ENCODE measurements around the gene OTOA. TPM values are rescaled to one million over a fixed set of nuclear protein-coding genes. Genes with fewer than 3 reads are reported as not detected.

The OTOA gene
- total and polyA plus RNA-seq, 2 of the 13 experiments (the other 11 are each of a cell fraction or from before 2014, with no cell fraction given), result 0.05 to 0.15 TPM

DNA sequence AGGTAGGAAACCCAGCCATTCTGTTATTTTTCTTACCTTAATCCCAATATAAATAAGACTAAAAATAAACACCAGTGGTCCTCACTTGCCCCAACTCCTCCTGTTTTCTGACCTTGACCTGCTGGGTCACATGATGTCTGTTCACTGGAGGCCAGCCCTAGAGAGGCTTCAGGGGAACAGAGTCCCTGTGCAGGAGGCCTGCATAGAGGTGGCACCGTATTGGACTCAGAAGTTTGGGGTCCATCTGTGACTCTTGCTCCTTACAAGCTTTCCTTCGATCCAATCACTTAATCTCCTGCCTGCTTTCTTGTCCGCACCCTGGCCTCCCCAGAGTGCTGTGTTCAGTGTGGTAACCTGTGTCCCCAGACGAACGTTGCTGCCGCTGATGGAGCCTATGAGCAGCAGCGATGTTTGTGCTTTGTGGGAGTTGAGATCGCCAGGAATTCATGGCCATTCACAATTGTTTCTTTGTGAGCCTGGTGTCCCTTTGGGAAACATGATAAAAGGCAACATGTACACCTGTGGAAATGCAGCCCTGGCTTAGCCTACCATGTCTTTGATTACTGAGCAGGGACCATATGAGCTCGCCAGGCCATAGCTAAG is 16.1 kb upstream of the OTOA start:
- Histone ChIP-seq H3K4me1 (ENCODE audit: insufficient read depth, low read length) (peaks cover 23% of the 10 kb centered on the region), H3K9me3 (ENCODE audit: low read length) (no peaks in the 10 kb centered on the region), H3K27ac (ENCODE audit: extremely low read length, insufficient read depth, low read length) (no peak overlapping the region), H3K9ac (ENCODE audit: insufficient read depth, low read depth, low read length) (no peak overlapping the region), H3K4me3 (replicated peaks in 1 of 3; ENCODE audit: insufficient read depth in 1 of 3, low read depth in 2 of 3, low read length in 3 of 3) (no peak overlapping the region), H3K36me3 (replicated peaks in 1 of 2; ENCODE audit: control insufficient read depth in 1 of 2, insufficient read depth in 2 of 2, low read length in 2 of 2) (peaks cover 4 to 9% of the 10 kb centered on the region in 2 experiments; a peak in 3 of 5 replicates), H3K4me2 (ENCODE audit: low read depth, low read length) (peak overlapping the region; percentile 13; the same call in 1 of the 2 replicates), H3K79me2 (ENCODE audit: insufficient read depth, low read length) (no peaks in the 10 kb centered on the region), H2AFZ (ENCODE audit: low read length) (no peak overlapping the region), H4K20me1 (ENCODE audit: insufficient read depth, low read length) (peaks cover 3% of the 10 kb centered on the region; the same call in 1 of the 2 replicates), H3K27me3 (ENCODE audit: control insufficient read depth in 1 of 2, insufficient read depth in 2 of 2, low read length in 2 of 2) (no peaks in the 10 kb centered on the region)
- in situ Hi-C loops (cut with HindIII; ENCODE audit: extremely low pct_ligation_motif_present, low pct_unique_long_range_greater_than_20kb) (no loop called here), intact Hi-C loops (cut with micrococcal nuclease; ENCODE audit: unreplicated experiment) (no loop called here)
- ChIA-PET CTCF (ENCODE audit: low intra/inter-chr PET ratio, low total read pairs) (no interaction called here), POLR2A (no interaction called here)
- WGBS (ENCODE audit: low lambda C conversion rate), result 81% methylated on average over 9 of the region's 9 CpGs
- FAIRE-seq (no peak), ATAC-seq (peak; percentile 65), DNase-seq (ENCODE audit: low spot score) (peak; percentile 45)
- BruUV-seq (replicated peaks), result no TSS peak
- TF ChIP-seq, protein P1, sequence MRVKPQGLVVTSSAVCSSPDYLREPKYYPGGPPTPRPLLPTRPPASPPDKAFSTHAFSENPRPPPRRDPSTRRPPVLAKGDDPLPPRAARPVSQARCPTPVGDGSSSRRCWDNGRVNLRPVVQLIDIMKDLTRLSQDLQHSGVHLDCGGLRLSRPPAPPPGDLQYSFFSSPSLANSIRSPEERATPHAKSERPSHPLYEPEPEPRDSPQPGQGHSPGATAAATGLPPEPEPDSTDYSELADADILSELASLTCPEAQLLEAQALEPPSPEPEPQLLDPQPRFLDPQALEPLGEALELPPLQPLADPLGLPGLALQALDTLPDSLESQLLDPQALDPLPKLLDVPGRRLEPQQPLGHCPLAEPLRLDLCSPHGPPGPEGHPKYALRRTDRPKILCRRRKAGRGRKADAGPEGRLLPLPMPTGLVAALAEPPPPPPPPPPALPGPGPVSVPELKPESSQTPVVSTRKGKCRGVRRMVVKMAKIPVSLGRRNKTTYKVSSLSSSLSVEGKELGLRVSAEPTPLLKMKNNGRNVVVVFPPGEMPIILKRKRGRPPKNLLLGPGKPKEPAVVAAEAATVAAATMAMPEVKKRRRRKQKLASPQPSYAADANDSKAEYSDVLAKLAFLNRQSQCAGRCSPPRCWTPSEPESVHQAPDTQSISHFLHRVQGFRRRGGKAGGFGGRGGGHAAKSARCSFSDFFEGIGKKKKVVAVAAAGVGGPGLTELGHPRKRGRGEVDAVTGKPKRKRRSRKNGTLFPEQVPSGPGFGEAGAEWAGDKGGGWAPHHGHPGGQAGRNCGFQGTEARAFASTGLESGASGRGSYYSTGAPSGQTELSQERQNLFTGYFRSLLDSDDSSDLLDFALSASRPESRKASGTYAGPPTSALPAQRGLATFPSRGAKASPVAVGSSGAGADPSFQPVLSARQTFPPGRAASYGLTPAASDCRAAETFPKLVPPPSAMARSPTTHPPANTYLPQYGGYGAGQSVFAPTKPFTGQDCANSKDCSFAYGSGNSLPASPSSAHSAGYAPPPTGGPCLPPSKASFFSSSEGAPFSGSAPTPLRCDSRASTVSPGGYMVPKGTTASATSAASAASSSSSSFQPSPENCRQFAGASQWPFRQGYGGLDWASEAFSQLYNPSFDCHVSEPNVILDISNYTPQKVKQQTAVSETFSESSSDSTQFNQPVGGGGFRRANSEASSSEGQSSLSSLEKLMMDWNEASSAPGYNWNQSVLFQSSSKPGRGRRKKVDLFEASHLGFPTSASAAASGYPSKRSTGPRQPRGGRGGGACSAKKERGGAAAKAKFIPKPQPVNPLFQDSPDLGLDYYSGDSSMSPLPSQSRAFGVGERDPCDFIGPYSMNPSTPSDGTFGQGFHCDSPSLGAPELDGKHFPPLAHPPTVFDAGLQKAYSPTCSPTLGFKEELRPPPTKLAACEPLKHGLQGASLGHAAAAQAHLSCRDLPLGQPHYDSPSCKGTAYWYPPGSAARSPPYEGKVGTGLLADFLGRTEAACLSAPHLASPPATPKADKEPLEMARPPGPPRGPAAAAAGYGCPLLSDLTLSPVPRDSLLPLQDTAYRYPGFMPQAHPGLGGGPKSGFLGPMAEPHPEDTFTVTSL (CRISPR knock-in tag; IDR thresholded peaks at IDR 0.05; ENCODE audit: borderline replicate concordance), result no peak
- TF ChIP-seq WIZ (CRISPR knock-in tag; IDR thresholded peaks at IDR 0.05) (no peak), RORA (CRISPR knock-in tag; IDR thresholded peaks at IDR 0.05) (no peak), SOX13 (IDR thresholded peaks at IDR 0.05) (no peak), SOX13 (CRISPR knock-in tag; conservative IDR thresholded peaks at IDR 0.05 in 1 of 2, IDR thresholded peaks at IDR 0.05 in 1 of 2) (no peak), ZNF317 (CRISPR knock-in tag; IDR thresholded peaks at IDR 0.05) (no peak), ZMAT3 (CRISPR knock-in tag; conservative IDR thresholded peaks at IDR 0.05) (no peak)
- TF ChIP-seq, protein P2, sequence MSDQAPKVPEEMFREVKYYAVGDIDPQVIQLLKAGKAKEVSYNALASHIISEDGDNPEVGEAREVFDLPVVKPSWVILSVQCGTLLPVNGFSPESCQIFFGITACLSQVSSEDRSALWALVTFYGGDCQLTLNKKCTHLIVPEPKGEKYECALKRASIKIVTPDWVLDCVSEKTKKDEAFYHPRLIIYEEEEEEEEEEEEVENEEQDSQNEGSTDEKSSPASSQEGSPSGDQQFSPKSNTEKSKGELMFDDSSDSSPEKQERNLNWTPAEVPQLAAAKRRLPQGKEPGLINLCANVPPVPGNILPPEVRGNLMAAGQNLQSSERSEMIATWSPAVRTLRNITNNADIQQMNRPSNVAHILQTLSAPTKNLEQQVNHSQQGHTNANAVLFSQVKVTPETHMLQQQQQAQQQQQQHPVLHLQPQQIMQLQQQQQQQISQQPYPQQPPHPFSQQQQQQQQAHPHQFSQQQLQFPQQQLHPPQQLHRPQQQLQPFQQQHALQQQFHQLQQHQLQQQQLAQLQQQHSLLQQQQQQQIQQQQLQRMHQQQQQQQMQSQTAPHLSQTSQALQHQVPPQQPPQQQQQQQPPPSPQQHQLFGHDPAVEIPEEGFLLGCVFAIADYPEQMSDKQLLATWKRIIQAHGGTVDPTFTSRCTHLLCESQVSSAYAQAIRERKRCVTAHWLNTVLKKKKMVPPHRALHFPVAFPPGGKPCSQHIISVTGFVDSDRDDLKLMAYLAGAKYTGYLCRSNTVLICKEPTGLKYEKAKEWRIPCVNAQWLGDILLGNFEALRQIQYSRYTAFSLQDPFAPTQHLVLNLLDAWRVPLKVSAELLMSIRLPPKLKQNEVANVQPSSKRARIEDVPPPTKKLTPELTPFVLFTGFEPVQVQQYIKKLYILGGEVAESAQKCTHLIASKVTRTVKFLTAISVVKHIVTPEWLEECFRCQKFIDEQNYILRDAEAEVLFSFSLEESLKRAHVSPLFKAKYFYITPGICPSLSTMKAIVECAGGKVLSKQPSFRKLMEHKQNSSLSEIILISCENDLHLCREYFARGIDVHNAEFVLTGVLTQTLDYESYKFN (CRISPR knock-in tag; conservative IDR thresholded peaks at IDR 0.05), result 0 out of 2 replicates have a peak, but pooled peaks have one; percentile 28
- TF ChIP-seq, protein P3, sequence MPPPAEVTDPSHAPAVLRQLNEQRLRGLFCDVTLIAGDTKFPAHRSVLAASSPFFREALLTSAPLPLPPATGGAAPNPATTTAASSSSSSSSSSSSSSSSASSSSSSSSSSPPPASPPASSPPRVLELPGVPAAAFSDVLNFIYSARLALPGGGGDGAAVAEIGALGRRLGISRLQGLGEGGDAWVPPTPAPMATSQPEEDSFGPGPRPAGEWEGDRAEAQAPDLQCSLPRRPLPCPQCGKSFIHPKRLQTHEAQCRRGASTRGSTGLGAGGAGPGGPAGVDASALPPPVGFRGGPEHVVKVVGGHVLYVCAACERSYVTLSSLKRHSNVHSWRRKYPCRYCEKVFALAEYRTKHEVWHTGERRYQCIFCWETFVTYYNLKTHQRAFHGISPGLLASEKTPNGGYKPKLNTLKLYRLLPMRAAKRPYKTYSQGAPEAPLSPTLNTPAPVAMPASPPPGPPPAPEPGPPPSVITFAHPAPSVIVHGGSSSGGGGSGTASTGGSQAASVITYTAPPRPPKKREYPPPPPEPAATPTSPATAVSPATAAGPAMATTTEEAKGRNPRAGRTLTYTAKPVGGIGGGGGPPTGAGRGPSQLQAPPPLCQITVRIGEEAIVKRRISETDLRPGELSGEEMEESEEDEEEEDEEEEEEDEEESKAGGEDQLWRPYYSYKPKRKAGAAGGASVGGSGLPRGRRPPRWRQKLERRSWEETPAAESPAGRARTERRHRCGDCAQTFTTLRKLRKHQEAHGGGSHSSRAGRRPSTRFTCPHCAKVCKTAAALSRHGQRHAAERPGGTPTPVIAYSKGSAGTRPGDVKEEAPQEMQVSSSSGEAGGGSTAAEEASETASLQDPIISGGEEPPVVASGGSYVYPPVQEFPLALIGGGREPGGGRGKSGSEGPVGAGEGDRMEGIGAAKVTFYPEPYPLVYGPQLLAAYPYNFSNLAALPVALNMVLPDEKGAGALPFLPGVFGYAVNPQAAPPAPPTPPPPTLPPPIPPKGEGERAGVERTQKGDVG (CRISPR knock-in tag; IDR thresholded peaks at IDR 0.05; ENCODE audit: borderline replicate concordance), result peak; percentile 72
